ENCODE measurements around the gene IMPA2. TPM values are rescaled to one million over a fixed set of nuclear protein-coding genes. Genes with fewer than 3 reads are reported as not detected.
"Not testable (repeated sequence)": the region's sequence is repeated elsewhere in the genome, so short reads cannot be mapped to it uniquely, and the experiment has no call there.

The IMPA2 gene
- total and polyA plus RNA-seq, 2 experiments from 2014 or later, result 75.6 to 130 TPM

DNA sequence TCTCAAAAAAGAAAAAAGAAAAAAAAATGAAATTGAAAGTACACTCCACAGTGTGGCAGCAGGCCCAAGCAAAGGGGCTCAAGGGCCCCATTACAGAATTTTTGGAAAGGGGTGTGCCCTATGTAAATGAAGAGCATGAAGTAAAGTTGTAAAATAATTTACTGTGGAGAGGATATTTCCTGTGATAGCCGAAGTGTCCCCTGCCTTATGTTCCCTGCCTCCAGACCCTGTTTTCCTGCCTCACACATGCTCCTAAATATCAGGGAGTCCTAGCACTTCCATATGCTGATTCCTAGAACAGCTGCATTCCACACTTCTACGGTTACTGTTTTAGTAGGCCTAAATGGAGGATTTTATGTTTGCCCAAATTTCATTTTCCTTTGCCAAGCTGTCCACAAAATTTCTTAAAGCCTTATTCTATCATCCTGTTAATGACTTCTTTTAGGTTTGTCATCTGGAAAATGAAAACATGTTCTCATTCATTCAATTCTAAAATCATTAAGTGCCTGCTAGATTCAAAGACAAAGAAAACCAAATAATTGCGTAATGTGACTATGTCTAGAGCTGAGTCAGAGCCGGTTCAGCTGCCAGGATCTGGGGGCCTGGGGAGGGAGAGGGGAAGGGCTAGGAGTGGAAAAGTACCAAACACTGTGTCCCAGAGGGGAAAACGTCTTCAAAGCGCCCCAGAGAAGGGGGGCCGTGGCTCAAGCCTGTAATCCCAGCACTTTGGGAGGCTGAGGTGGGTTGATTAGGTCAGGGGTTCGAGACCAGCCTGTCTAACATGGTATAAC, 25.9 kb upstream of the IMPA2 start:
- 28% methylated on average over 8 of the region's 8 CpGs for WGBS (ENCODE audit: low lambda C conversion rate, missing lambda C conversion rate)
- Histone ChIP-seq H4K20me1 (ENCODE audit: insufficient read depth, poor library complexity, severe bottlenecking) (no peaks in the 10 kb centered on the region), H3K9me2 (replicated peaks; ENCODE audit: insufficient read depth) (no peaks in the 10 kb centered on the region), H2AFZ (peak overlapping the region; percentile 18), H3K36me3 (replicated peaks; ENCODE audit: insufficient read depth, low read depth) (no peaks in the 10 kb centered on the region), H3K27ac (peak overlapping the region; percentile 98), H3K4me1 (ENCODE audit: insufficient read depth) (peaks cover 46% of the 10 kb centered on the region), H3K4me2 (peak overlapping the region; percentile 14), H3K27me3 (no peaks in the 10 kb centered on the region), H3K4me3 (no peak overlapping the region), H3K9me3 (ENCODE audit: low read depth) (no peaks in the 10 kb centered on the region), H3K79me2 (no peaks in the 10 kb centered on the region)
- peak; percentile 88 for DNase-seq (ENCODE audit: low spot score)
- TF ChIP-seq EZH2phosphoT487 (IDR thresholded peaks at IDR 0.05; ENCODE audit: low read depth, severe bottlenecking, unreplicated experiment) (no peak), EZH2 (IDR thresholded peaks at IDR 0.05; ENCODE audit: borderline replicate concordance) (no peak)
- TF ChIP-seq, protein P1, sequence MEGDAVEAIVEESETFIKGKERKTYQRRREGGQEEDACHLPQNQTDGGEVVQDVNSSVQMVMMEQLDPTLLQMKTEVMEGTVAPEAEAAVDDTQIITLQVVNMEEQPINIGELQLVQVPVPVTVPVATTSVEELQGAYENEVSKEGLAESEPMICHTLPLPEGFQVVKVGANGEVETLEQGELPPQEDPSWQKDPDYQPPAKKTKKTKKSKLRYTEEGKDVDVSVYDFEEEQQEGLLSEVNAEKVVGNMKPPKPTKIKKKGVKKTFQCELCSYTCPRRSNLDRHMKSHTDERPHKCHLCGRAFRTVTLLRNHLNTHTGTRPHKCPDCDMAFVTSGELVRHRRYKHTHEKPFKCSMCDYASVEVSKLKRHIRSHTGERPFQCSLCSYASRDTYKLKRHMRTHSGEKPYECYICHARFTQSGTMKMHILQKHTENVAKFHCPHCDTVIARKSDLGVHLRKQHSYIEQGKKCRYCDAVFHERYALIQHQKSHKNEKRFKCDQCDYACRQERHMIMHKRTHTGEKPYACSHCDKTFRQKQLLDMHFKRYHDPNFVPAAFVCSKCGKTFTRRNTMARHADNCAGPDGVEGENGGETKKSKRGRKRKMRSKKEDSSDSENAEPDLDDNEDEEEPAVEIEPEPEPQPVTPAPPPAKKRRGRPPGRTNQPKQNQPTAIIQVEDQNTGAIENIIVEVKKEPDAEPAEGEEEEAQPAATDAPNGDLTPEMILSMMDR (IDR thresholded peaks at IDR 0.05; ENCODE audit: poor library complexity), result no peak

DNA sequence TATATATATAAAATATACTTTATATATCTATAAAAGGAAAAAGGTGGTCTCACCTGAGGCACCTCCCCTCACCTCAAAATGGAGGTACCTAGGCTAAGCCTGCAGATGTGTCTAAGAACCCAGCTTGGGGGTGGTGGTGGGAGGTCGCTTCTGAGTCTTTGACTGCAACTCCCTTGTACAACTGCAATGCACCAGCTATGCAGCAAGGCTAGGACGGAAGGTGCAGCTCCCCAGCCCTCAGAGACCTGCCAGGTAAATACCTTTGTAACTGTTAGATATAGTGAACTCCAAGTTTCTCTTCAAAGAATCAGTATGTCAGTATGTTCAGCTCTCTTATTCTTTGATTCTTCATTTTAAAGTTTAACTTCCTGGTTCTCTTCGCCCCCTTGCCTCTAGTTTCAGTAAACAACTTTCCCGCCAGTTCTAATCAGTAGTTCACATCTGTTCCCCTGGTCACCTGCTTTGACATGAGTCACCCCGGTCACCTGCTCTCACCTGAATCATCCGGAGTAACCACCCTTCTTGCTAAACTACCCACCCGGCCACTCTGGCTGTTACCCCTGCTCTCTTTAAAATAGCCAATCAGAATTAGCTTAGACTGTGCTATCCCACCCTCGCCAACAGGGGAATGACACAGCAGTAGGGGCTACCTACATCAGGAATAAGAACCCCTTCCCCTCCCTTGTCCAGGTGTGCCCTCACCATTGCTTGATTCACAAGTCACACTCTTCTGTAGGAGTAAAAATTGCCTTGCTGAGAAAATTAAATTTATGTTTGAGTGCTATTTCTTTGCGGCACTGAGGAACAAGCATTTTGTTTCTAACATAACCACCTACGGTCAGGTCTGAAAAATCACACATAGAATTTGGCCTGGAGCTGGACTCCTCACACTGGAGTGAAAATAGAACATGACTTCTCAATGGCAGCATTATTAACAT, 24.7 kb upstream of the IMPA2 start:
- H2AFZ ChIP-seq, result no peak overlapping the region
- H3K9me2 ChIP-seq (replicated peaks; ENCODE audit: insufficient read depth), result no peaks in the 10 kb centered on the region
- no peak for TF ChIP-seq EZH2phosphoT487 (IDR thresholded peaks at IDR 0.05; ENCODE audit: low read depth, severe bottlenecking, unreplicated experiment)
- TF ChIP-seq, protein P1 (IDR thresholded peaks at IDR 0.05; ENCODE audit: poor library complexity), result no peak
- no peak for TF ChIP-seq EZH2 (IDR thresholded peaks at IDR 0.05; ENCODE audit: borderline replicate concordance)
- H3K4me2 ChIP-seq, result no peak overlapping the region
- H3K27ac ChIP-seq, result peak overlapping the region; percentile 98
- DNase-seq (ENCODE audit: low spot score), result peak; percentile 81
- no peaks in the 10 kb centered on the region for H3K9me3 ChIP-seq (ENCODE audit: low read depth)
- H3K79me2 ChIP-seq, result no peaks in the 10 kb centered on the region
- H3K27me3 ChIP-seq, result no peaks in the 10 kb centered on the region
- H3K4me3 ChIP-seq, result no peak overlapping the region
- no peaks in the 10 kb centered on the region for H4K20me1 ChIP-seq (ENCODE audit: insufficient read depth, poor library complexity, severe bottlenecking)
- WGBS (ENCODE audit: low lambda C conversion rate, missing lambda C conversion rate), result 72% methylated on average over 10 of the region's 10 CpGs
- no peaks in the 10 kb centered on the region for H3K36me3 ChIP-seq (replicated peaks; ENCODE audit: insufficient read depth, low read depth)
- peaks cover 44% of the 10 kb centered on the region for H3K4me1 ChIP-seq (ENCODE audit: insufficient read depth)

DNA sequence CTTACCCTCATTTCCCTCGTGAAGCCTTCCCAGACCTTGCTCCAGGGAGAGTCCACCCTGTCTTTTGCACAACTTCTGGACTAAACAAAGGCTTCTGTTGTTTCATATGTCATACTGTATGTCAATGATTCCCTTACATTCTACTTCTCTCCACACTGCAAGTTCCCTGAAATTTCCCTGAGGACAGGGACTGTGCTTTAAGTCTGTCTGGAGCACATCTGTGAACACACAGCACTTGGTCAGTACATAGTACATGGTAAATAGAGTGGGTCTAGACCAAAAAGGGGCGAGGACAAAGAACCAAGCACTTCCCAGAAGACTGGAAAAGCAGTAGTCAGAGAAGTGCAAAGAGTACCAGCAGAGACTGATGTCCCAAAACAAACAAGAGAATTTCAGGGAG, 23.7 kb upstream of the IMPA2 start:
- no peaks in the 10 kb centered on the region for H3K9me2 ChIP-seq (replicated peaks; ENCODE audit: insufficient read depth)
- WGBS (ENCODE audit: low lambda C conversion rate, missing lambda C conversion rate), result 53% methylated on average over 2 of the region's 2 CpGs

DNA sequence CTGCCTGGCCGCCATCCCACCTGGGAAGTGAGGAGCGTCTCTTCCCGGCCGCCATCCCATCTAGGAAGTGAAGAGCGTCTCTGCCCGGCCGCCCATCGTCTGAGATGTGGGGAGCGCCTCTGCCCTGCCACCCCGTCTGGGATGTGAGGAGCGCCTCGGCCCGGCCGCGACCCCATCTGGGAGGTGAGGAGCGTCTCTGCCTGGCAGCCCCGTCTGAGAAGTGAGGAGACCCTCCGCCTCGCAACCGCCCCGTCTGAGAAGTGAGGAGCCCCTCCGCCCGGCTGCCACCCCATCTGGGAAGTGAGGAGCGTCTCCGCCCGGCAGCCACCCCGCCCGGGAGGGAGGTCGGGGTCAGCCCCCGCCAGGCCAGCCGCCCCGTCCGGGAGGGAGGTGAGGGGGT, 21.7 kb upstream of the IMPA2 start:
- not testable (repeated sequence) for H2AFZ ChIP-seq; DNase-seq (ENCODE audit: low spot score); H3K27ac ChIP-seq; H3K4me3 ChIP-seq; H4K20me1 ChIP-seq (ENCODE audit: insufficient read depth, poor library complexity, severe bottlenecking); H3K9me2 ChIP-seq (replicated peaks; ENCODE audit: insufficient read depth); H3K27me3 ChIP-seq; H3K79me2 ChIP-seq; H3K36me3 ChIP-seq (replicated peaks; ENCODE audit: insufficient read depth, low read depth); H3K9me3 ChIP-seq (ENCODE audit: low read depth); H3K4me2 ChIP-seq
- 95% methylated on average over 12 of the region's 33 CpGs for WGBS (ENCODE audit: low lambda C conversion rate, missing lambda C conversion rate)
- H3K4me1 ChIP-seq (ENCODE audit: insufficient read depth), result peaks cover 37% of the 10 kb centered on the region

More for the DNA sequence above, 23.7 kb upstream of the IMPA2 start:
- no peaks in the 10 kb centered on the region for H3K36me3 ChIP-seq (replicated peaks; ENCODE audit: insufficient read depth, low read depth)
- no peaks in the 10 kb centered on the region for H3K9me3 ChIP-seq (ENCODE audit: low read depth)
- no peak overlapping the region for H3K4me3 ChIP-seq
- H2AFZ ChIP-seq, result no peak overlapping the region
- H3K27ac ChIP-seq, result peak overlapping the region; percentile 98
- H3K4me1 ChIP-seq (ENCODE audit: insufficient read depth), result peaks cover 45% of the 10 kb centered on the region
- TF ChIP-seq, protein P1 (IDR thresholded peaks at IDR 0.05; ENCODE audit: poor library complexity), result no peak
- TF ChIP-seq EZH2phosphoT487 (IDR thresholded peaks at IDR 0.05; ENCODE audit: low read depth, severe bottlenecking, unreplicated experiment) (no peak), EZH2 (IDR thresholded peaks at IDR 0.05; ENCODE audit: borderline replicate concordance) (no peak)
- no peak for DNase-seq (ENCODE audit: low spot score)
- no peaks in the 10 kb centered on the region for H3K27me3 ChIP-seq
- H3K79me2 ChIP-seq, result no peaks in the 10 kb centered on the region
- no peak overlapping the region for H3K4me2 ChIP-seq
- H4K20me1 ChIP-seq (ENCODE audit: insufficient read depth, poor library complexity, severe bottlenecking), result no peaks in the 10 kb centered on the region

All from hepatocyte (in vitro differentiated cells).